ENCODE measurements around the gene WDR48.

WDR48 gene

DNA sequence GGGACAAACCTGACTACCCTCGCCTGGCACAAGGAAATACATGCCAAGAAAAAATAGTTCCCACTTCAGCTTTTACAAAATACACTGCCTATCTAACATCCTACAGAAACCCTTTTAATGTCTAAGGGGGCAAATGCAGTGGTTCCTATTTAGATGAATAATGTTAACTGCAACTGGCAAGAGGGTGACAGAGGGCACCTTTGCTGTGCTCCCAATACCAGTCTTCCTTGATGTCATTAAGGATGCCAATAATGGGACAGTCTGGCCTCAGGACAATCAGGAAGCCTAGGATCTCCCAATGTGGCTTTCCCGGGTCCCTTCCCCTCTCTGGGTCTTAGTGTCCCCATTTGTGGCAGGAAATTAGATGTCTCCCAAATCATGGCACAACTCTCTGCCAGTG is 87.6 kb downstream of the WDR48 start:
- TF ChIP-seq, protein P1, sequence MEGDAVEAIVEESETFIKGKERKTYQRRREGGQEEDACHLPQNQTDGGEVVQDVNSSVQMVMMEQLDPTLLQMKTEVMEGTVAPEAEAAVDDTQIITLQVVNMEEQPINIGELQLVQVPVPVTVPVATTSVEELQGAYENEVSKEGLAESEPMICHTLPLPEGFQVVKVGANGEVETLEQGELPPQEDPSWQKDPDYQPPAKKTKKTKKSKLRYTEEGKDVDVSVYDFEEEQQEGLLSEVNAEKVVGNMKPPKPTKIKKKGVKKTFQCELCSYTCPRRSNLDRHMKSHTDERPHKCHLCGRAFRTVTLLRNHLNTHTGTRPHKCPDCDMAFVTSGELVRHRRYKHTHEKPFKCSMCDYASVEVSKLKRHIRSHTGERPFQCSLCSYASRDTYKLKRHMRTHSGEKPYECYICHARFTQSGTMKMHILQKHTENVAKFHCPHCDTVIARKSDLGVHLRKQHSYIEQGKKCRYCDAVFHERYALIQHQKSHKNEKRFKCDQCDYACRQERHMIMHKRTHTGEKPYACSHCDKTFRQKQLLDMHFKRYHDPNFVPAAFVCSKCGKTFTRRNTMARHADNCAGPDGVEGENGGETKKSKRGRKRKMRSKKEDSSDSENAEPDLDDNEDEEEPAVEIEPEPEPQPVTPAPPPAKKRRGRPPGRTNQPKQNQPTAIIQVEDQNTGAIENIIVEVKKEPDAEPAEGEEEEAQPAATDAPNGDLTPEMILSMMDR (IDR thresholded peaks at IDR 0.05) = no peak

DNA sequence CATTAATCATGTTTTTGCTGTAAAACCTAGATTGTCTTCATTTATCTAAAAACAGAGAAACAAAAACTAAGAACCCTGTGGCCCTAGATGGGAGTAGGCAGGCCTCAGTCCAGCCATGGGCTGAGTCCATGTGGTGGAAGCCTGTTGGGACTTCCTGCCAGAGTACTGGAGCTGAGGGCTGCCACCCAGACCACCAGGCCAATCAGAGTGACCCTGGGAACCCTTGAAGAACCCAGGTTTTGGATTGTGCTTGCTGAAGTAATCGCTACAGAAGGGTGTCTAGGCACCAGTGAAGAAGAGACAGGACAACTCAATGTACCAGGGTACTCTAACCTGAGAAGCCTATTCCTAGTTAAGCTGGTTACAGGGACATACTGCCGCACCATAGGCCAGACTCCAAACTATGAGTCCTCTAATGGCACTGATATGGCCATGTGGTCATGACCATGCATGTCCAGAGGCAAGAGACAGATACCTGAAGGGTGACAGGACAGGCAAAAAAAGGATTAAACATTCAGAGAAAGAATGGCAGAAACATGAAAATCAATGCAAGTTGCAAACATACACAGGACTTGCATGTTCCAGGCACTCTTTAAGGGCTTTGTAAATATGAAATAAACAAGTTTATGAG is 88.6 kb downstream of the WDR48 start:
- TF ChIP-seq, protein P1 (IDR thresholded peaks at IDR 0.05) = no peak

DNA sequence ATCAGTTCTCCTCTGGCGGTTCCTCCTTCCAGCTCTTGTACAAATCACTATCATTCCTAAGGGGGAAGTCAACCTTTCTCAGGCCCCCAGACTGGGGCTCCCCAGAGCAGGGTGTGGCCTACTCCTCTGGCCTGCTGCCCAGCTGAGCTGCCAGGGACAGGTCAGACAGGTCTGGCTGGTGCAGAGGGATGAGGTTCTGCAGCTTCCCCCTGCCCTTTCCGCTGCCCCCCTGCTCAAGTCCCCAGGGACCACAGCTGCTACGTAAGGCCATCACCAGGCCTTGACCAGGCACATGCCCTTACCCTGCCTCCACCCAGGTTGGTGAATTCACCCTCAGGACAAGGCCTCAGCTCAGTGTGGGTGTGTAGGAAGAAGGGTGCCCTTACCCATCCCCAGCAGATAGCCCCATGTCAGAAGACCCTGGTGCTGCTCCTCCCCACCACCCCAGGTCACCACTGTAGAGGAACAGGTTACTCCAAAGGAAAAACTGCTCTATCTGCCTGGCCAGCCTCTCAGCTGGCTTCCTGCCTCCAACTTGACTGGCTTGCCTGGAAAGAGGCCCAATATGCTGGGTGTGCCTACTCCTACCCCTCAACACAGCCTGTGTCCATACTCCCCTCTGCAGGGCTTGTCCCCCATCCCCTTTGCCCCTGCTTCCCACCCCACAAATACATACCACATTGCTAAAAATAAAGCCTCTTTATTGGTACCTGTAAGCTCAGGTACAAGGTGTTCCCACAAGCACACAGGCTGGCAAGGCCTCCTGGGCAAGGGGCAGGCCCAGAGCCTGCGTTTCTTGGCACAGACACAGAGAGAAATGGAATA is 89.6 kb downstream of the WDR48 start:
- TF ChIP-seq, protein P1 (IDR thresholded peaks at IDR 0.05) = no peak

DNA sequence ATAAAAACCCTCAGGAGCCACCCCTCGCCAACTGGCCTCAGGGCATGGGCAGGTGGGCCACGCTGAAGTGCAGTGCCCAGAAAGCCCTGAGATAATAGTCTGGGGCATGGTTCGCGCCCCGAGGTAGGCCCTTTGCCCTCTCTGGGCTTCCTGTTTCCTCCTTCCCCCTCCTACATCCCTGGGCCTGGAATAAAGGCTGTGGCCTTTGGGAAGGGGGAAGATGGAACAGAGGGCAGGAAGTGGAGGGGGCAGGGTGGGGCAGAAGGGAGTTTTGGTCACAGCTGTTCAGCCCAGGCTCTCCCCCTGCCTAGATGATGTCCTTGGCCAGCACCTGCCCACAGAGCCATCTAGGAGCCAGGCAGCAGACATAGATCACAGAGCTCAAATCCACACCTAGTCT is 90.3 kb downstream of the WDR48 start:
- TF ChIP-seq, protein P1 (IDR thresholded peaks at IDR 0.05) = no peak

DNA sequence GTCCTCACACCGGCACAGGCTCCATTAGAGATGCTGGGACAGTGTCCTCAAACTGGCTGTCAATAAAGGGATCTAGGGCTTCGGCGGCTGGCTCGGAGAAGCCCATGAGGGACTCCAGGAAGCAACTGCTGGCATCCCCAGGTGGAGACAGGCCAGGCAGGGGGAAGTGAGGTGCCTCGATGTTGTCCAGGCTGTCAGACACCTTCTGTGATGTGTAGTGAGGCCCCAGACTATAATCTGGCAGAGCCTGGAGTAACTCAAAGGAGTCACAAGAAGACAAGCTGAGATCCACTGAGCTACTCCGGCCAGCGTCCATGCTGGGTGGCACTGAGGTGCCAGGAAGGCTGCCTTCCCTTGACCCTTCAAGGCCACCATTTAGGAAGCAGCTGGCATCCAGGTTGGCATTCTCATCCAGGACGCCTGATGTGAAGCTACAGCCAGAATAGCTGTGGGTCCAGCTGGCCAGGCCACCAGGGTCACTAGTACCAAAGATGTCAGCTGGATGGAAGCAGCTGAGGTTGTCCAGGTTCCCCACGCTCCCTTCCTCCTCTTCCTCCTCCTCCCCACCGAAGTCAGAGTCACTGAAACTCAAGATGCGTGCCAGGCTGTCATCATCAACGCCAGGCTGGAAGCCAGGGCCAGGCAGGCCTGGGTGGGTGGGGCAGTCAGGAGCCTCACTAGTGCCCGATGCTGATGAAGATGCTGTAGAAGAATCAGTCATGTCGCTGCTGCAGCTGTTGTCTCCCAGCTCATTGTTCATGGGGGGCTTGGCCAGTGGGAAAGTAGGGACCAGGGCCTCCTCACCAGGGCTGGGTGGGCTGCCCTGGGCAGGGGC is 91.5 kb downstream of the WDR48 start:
- TF ChIP-seq, protein P1 (IDR thresholded peaks at IDR 0.05) = no peak

DNA sequence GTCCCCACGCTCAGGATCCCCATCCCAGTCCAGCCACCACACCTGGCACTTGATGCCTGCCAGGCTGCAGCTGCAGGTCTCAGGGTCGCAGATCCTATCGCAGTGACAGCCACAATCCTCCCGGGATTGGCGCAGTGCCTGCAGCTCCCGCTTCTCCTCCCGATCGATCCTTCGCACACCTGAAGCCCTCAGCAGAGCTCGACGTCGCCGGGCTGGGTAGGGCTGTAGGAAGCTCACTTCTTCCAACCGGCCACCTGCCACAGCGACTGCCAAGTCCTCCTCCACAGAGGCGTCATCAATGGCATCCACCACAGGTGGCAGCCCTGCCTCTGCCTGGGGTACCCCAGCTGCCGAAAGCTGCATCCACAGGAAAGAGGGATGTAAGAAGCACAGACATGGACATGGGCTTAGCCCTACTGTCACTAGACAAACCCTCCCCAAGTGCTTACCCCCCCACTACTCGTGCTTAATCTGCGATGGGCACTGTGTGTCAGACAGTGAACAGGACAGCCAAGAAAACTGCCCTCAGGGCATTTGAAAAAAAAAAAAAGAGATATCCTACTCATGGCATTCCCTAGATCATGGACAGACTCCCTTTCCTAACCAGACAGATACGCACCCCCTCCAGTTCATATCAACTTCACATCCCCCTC is 92.4 kb downstream of the WDR48 start:
- TF ChIP-seq, protein P1 (IDR thresholded peaks at IDR 0.05) = no peak

DNA sequence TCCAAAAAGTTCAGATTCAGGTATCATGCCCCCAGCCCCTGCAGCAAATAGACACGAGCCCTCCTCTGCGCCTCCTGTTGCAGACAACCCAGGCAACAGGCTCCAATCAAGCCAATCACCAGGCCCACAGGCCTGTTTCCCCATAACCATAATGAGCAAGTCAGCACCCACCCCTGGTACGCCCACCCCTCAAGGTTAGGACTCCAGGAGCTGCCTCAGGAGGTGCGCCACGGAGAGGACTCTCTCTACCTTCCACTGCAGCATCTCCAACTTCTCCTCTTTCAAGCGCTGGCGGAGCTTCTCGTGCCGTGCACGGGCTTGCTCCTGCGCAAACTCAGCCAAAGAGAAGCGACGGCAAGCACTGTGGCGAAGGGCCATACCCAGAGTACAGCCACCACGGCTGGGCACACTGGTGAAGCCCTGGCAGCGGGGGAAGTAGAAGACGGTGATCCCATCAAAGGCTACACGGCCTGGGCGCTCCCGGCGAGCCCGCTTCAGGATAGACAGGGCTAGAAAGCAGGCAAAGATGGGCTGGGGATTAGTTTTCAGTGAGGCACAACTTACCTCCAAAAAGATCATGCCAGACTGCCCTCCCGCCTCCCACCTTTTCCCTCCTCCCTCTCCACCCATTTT is 93.0 kb downstream of the WDR48 start:
- TF ChIP-seq, protein P1 (IDR thresholded peaks at IDR 0.05) = no peak

Measured in LNCAP (cell line).